Coronary artery (tissue), 2 donors: ENCODE results near the gene ATAD3B.
"Not testable (repeated sequence)": the region's sequence is repeated elsewhere in the genome, so short reads cannot be mapped to it uniquely, and the experiment has no call there.

ENCODE experiments used
- DNase-seq: peaks from one replicate; pipeline ENCODE4 v3.0.0-alpha.2; 2017; ENCODE audit warnings: low spot score
- H3K27ac ChIP-seq, 2 donors: fragments of 200-600 bp; sonication (generic); one replicate each; pipeline ENCODE4 v1.5.1; 2016 to 2019
- H3K4me3 ChIP-seq: fragments of 200-600 bp; sonication (generic); 2 replicates; pipeline ENCODE4 v1.5.1; 2016; ENCODE audit warnings: mild to moderate bottlenecking, moderate library complexity
- TF ChIP-seq, protein P1 (sequence below): fragments of 200-600 bp; sonication (generic); IDR thresholded peaks from one replicate; pipeline ENCODE4 v1.5.1; 2019; ENCODE audit warnings: antibody characterized with exemption

ATAD3B gene

DNA sequence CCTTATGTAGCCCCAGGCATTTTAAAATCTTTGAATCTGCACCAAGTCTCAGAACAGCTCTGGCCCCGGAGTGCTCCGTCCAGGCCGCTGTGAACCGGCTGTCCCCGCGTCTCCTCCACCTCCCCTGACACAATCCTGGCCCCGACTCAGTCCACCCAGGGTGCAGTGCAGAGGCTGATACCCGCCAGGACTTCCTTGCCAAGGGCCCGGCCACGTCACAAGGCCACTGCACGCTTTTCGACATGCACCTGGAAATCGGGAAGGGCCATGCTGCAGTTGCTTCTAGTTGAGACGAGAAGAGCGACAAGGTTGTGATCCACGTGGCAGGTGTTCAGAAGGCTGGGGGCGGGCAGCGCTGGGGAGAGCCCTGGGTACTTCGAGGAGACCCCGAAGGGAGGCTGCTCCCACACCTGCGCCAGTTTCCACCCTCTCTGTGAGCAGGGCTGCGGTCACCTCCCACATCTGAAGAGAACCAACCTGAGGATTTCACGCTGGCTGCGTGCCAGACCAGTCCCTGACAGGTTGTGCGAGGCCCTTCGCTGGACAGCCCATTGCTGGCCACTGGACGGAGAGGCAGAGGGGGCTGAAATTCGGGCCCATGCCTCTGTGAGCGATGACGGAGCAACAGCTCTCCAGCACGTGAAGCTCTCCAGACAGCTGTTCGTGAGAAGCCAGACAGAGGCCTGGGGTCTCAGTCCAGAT lies 29.3 kb upstream of the ATAD3B start:
- no peak for DNase-seq
- no peak overlapping the region for H3K27ac ChIP-seq
- H3K4me3 ChIP-seq, result no peak overlapping the region
- TF ChIP-seq, protein P1, sequence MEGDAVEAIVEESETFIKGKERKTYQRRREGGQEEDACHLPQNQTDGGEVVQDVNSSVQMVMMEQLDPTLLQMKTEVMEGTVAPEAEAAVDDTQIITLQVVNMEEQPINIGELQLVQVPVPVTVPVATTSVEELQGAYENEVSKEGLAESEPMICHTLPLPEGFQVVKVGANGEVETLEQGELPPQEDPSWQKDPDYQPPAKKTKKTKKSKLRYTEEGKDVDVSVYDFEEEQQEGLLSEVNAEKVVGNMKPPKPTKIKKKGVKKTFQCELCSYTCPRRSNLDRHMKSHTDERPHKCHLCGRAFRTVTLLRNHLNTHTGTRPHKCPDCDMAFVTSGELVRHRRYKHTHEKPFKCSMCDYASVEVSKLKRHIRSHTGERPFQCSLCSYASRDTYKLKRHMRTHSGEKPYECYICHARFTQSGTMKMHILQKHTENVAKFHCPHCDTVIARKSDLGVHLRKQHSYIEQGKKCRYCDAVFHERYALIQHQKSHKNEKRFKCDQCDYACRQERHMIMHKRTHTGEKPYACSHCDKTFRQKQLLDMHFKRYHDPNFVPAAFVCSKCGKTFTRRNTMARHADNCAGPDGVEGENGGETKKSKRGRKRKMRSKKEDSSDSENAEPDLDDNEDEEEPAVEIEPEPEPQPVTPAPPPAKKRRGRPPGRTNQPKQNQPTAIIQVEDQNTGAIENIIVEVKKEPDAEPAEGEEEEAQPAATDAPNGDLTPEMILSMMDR, result no peak

- DNase-seq, H3K27ac ChIP-seq, H3K4me3 ChIP-seq: not testable (repeated sequence)
These were observed 24.9 kb upstream of the ATAD3B start for GRCh38 chr1:1446631-1447030.

- Histone ChIP-seq H3K27ac (no peak within 1 kb of the TSS), H3K4me3 (no peak within 1 kb of the TSS)
- no peak for DNase-seq
- TF ChIP-seq, protein P1, result no peak
These were observed 22.3 kb upstream of the ATAD3B start, which contains the start of gene ATAD3C for GRCh38 chr1:1449099-1449739. ATAD3C (plus strand) TSS chr1:1449689; CDS start chr1:1450684, 995 bp downstream.

DNA sequence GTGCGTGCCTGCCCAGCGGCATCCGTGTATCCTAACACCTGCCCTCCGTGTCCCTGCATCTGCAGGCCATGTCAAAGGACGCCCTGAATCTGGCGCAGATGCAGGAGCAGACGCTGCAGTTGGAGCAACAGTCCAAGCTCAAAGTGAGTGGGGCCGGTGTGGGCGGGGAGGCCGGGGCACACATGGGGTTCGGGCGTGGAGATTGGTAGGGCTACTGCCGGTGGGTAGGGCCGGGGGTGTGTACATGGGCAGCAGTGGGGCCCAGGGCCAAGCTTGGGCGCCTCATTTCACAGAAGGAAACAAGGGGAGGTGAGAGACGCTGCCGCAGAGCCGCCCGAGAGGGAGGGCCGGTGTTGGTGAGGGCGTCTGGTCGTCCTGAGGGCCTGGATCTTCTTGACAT lies 20.9 kb upstream of the ATAD3B start:
- not testable (repeated sequence) for H3K27ac ChIP-seq, DNase-seq, H3K4me3 ChIP-seq

DNA sequence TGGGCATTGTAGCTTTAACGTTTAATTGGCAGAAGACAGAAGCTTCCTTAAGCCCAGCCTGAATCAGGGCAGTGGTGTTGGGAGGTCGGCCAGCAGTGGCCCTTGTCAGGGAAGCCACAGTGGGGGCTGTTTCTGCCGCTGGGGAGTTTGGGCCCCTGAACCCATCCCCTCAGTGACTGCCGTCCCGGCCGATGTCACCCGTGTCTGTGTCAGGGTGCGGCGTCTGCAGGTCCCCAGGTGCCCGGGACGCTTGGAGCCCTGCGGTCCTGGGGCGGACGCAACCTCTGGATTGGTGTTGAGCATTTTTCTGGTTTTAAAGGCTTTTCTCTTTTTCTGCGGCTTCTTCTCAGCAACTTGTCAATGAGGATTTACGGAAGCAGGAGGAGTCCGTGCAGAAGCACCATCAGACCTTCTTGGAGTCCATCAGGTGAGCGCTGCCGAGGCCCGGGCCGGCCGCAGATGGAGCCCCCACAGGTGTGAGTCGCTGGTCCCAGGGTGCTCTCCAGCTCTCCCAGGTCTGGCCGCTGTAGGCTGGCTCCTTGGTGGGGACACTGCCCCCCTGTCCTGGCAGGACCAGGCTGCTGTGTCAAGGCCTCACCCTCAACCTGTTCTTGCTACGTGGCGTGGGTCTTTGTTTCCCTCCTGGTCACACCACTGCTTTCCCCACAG lies 19.7 kb upstream of the ATAD3B start:
- Histone ChIP-seq H3K4me3 (no peak overlapping the region), H3K27ac (no peak overlapping the region)
- no peak for DNase-seq
- TF ChIP-seq, protein P1, result no peak

GRCh38 chr1:1452365-1452739 lies 19.2 kb upstream of the ATAD3B start:
- not testable (repeated sequence) for H3K27ac ChIP-seq, DNase-seq, H3K4me3 ChIP-seq

GRCh38 chr1:1452882-1453281 lies 18.7 kb upstream of the ATAD3B start:
- Histone ChIP-seq H3K4me3 (no peak overlapping the region), H3K27ac (no peak overlapping the region)
- TF ChIP-seq, protein P1, result no peak
- DNase-seq, result no peak

DNA sequence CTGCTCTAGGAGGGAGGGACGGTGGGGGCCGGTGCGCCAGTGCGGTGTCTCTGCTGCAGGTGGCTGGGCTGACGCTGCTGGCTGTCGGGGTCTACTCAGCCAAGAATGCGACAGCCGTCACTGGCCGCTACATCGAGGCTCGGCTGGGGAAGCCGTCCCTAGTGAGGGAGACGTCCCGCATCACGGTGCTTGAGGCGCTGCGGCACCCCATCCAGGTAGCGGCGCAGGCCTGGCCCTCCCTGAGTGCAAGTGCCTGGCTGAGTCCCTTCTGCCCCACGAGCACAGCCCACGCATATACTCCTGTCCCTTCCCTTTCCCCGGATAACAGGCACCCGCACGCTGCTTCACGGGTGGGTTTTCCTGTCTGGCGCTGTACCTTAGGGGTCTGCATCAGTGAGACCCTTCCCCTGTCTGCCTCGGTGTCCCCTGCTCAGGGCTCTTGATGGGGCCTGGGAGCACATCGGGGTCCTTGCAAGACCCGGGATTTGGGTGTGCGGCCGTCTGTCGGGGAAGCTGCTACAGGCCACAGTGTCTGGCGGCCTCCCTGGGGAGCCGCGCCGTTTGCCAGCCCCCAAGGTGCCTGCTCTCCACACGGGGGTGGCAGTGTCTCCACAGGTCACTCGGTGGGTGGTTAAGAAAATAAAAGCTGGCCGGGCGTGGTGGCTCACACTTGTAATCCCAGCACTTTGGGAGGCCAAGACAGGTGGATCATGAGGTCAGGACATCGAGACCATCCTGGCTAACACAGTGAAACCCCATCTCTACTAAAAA lies 17.1 kb upstream of the ATAD3B start:
- not testable (repeated sequence) for H3K4me3 ChIP-seq

More for the DNA sequence above, 17.1 kb upstream of the ATAD3B start:
- DNase-seq, H3K27ac ChIP-seq: not testable (repeated sequence)
